Ramos (cell line): ENCODE results near the gene GM2A.

Source experiments
- in situ Hi-C: fragments of 300-500 bp; cut with MboI; formaldehyde crosslinking; loops from one replicate; pipeline ENCODE4 v1.14.3; 2022; ENCODE audit warnings: low sequenced_read_pairs; ENCODE audit not compliant: unreplicated experiment

GM2A gene

GRCh38 chr5:151252762-151253604, at the start of gene GM2A:
GM2A (plus strand) TSS chr5:151253185; CDS start chr5:151253217, 32 bp downstream.
- in situ Hi-C loops = no loop called here

- in situ Hi-C loops = no loop called here
Observed at GRCh38 chr5:151204051-151204450, 48.9 kb upstream of the GM2A start.

- in situ Hi-C loops = no loop called here
Observed at GRCh38 chr5:151205411-151205810, 47.6 kb upstream of the GM2A start.

GRCh38 chr5:151208481-151208914, 44.5 kb upstream of the GM2A start:
- in situ Hi-C loops = no loop called here

- in situ Hi-C loops = no loop called here
Observed at GRCh38 chr5:151212406-151212798, 40.6 kb upstream of the GM2A start.

- in situ Hi-C loops = no loop called here
Observed at GRCh38 chr5:151213803-151214613, 39.0 kb upstream of the GM2A start.

GRCh38 chr5:151214614-151215545, 38.1 kb upstream of the GM2A start:
- in situ Hi-C loops = no loop called here

GRCh38 chr5:151215546-151215880, 37.5 kb upstream of the GM2A start:
- in situ Hi-C loops = no loop called here

- in situ Hi-C loops = no loop called here
Observed at GRCh38 chr5:151216781-151217180, 36.2 kb upstream of the GM2A start.

GRCh38 chr5:151218177-151218576, 34.8 kb upstream of the GM2A start:
- in situ Hi-C loops = no loop called here

GRCh38 chr5:151219138-151219537, 33.8 kb upstream of the GM2A start:
- in situ Hi-C loops = no loop called here

GRCh38 chr5:151219789-151220188, 33.2 kb upstream of the GM2A start:
- in situ Hi-C loops = no loop called here

GRCh38 chr5:151221574-151221973, 31.4 kb upstream of the GM2A start:
- in situ Hi-C loops = no loop called here

- in situ Hi-C loops = no loop called here
Observed at GRCh38 chr5:151222054-151222789, 30.8 kb upstream of the GM2A start.

GRCh38 chr5:151222790-151223446, 30.1 kb upstream of the GM2A start:
- in situ Hi-C loops = no loop called here

- in situ Hi-C loops = no loop called here
Observed at GRCh38 chr5:151223447-151224264, 29.3 kb upstream of the GM2A start, which contains the start of gene CCDC69. CCDC69 (minus strand) TSS chr5:151224092; CDS start chr5:151223970, 122 bp downstream.

GRCh38 chr5:151224372-151224771, 28.6 kb upstream of the GM2A start:
- in situ Hi-C loops = no loop called here

- in situ Hi-C loops = no loop called here
Observed at GRCh38 chr5:151225071-151225470, 27.9 kb upstream of the GM2A start.
